ENCODE measurements around the gene OR8K5. TPM values are rescaled to one million over a fixed set of nuclear protein-coding genes. Genes with fewer than 3 reads are reported as not detected.

OR8K5 gene
- total and polyA plus RNA-seq, 8 donors = not detected

- no peaks in the 10 kb centered on the region for H3K27me3 ChIP-seq
- H3K27ac ChIP-seq = no peak overlapping the region
- H3K36me3 ChIP-seq = no peaks in the 10 kb centered on the region
- intact Hi-C loops (cut with DNase I; ENCODE audit: low total_unique reads) = no loop called here
- no peak for TF ChIP-seq CTCF (IDR thresholded peaks at IDR 0.05)
- no peak for TF ChIP-seq POLR2A (IDR thresholded peaks at IDR 0.05)
- TF ChIP-seq EP300 (IDR thresholded peaks at IDR 0.05) = no peak
- no peak for TF ChIP-seq POLR2AphosphoS5 (IDR thresholded peaks at IDR 0.05)
- H3K4me1 ChIP-seq = no peaks in the 10 kb centered on the region
- DNase-seq = no peak
- peaks cover 0 to 18% (median 9%) of the 10 kb centered on the region in 4 donors for H3K9me3 ChIP-seq
- H3K4me3 ChIP-seq = no peak overlapping the region
These were observed 23.3 kb upstream of the OR8K5 start for GRCh38 chr11:56183459-56183858.

DNA sequence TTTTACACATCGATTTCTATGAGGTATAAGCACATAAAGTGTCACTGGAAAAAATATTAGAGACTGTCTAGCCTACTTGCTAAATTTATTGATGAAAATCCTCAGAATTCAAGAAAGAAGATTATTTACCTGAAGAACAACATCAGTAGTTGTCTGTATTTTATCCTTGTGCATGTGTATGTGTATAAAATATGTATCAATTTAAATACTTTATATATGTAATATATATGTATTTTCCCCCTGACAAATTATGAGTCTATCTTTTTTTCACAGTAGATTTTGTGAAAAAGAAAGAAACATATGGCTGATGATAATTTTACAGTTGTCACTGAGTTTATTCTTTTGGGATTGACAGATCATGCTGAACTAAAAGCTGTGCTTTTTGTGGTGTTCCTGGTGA, 16.2 kb upstream of the OR8K5 start, which contains the start of gene OR5J2:
Gene OR5J2, plus strand, starts transcription at position 301 of the 400 bp plus-strand sequence. Its CDS starts 0 bp downstream, at position 301.
- no peaks in the 10 kb centered on the region for H3K27me3 ChIP-seq
- H3K27ac ChIP-seq = no peak within 1 kb of the TSS
- intact Hi-C loops (cut with DNase I; ENCODE audit: low total_unique reads) = no loop called here

GRCh38 chr11:56172256-56172830, 12.2 kb upstream of the OR8K5 start:
- H3K36me3 ChIP-seq = no peaks in the 10 kb centered on the region

More for the DNA sequence above, 16.2 kb upstream of the OR8K5 start, which contains the start of gene OR5J2:
- TF ChIP-seq POLR2AphosphoS5 (IDR thresholded peaks at IDR 0.05) (no peak), POLR2A (IDR thresholded peaks at IDR 0.05) (no peak), EP300 (IDR thresholded peaks at IDR 0.05) (no peak), CTCF (IDR thresholded peaks at IDR 0.05) (no peak)
- Histone ChIP-seq H3K4me3 (no peak within 1 kb of the TSS), H3K4me1 (no peaks in the 10 kb centered on the region), H3K36me3 (no peaks in the 10 kb centered on the region), H3K9me3 (peaks cover 0 to 22% (median 13%) of the 10 kb centered on the region in 4 donors)
- DNase-seq = no peak
- WGBS, 5 donors = 57 to 74% (median 60%) methylated on average over 1 of the region's 1 CpG

DNA sequence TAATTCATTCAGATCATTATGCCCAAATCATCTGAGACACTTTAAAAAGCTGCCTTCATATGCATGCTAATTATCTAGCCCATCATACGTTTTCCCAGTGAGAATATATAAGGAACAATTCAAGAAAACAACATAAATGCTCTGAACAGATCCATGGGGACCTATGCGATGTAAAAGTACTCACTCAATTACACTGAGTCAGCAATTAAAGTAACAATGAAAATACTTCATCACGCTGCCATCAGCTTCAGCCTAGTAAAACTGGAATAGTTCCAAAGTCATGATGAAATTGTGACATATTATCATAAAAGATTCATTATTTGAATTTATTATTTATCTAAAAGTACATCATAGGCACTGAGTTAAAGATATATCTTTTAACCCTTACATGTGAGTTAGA, 3.7 kb upstream of the OR8K5 start:
- no peak for DNase-seq
- Histone ChIP-seq H3K27ac (no peak overlapping the region), H3K4me3 (no peak overlapping the region), H3K36me3 (no peaks in the 10 kb centered on the region), H3K27me3 (no peaks in the 10 kb centered on the region), H3K9me3 (peaks cover 0 to 6% (median 0%) of the 10 kb centered on the region in 4 donors), H3K4me1 (no peaks in the 10 kb centered on the region)
- WGBS, 5 donors = 41 to 65% (median 57%) methylated on average over 3 of the region's 3 CpGs
- intact Hi-C loops (cut with DNase I; ENCODE audit: low total_unique reads) = no loop called here
- TF ChIP-seq EP300 (IDR thresholded peaks at IDR 0.05) (no peak), CTCF (IDR thresholded peaks at IDR 0.05) (no peak)

More at GRCh38 chr11:56172256-56172830, 12.2 kb upstream of the OR8K5 start:
- Histone ChIP-seq H3K4me1 (no peaks in the 10 kb centered on the region), H3K27ac (no peak overlapping the region), H3K9me3 (peaks cover 0 to 11% (median 3%) of the 10 kb centered on the region in 4 donors), H3K27me3 (no peaks in the 10 kb centered on the region), H3K4me3 (no peak overlapping the region)
- TF ChIP-seq POLR2AphosphoS5 (IDR thresholded peaks at IDR 0.05) (no peak), CTCF (IDR thresholded peaks at IDR 0.05) (no peak), EP300 (IDR thresholded peaks at IDR 0.05) (no peak), POLR2A (IDR thresholded peaks at IDR 0.05) (no peak)
- intact Hi-C loops (cut with DNase I; ENCODE audit: low total_unique reads) = no loop called here
- WGBS, 5 donors = 28 to 45% (median 31%) methylated on average over 3 of the region's 3 CpGs
- DNase-seq = peak in 1 of 2 donors; percentile 14
